Duodenal mucosa (tissue), 2 donors: Measurements from ENCODE around the gene SCARF1.
"Not testable (repeated sequence)": the region's sequence is repeated elsewhere in the genome, so short reads cannot be mapped to it uniquely, and the experiment has no call there.

Experiments used
- H3K27ac ChIP-seq: one replicate; pipeline ENCODE4 v1.7.0; 2013; ENCODE audit warnings: low read depth, low read length
- H3K27me3 ChIP-seq, 2 donors: one replicate each; pipeline ENCODE4 v1.7.0; 2013; ENCODE audit warnings: low read length in 2 of 2, control low read depth in 1 of 2; ENCODE audit not compliant: insufficient read depth in 2 of 2, control insufficient read depth in 1 of 2
- H3K36me3 ChIP-seq, 2 donors: one replicate each; pipeline ENCODE4 v1.7.0; 2013; ENCODE audit warnings: low read length in 2 of 2, control low read depth in 1 of 2; ENCODE audit not compliant: insufficient read depth in 2 of 2, control insufficient read depth in 1 of 2
- H3K4me1 ChIP-seq, 2 donors: one replicate each; pipeline ENCODE4 v1.7.0; 2013; ENCODE audit warnings: low read length in 2 of 2, control low read depth in 1 of 2; ENCODE audit not compliant: insufficient read depth in 2 of 2, control insufficient read depth in 1 of 2
- H3K4me3 ChIP-seq, 2 donors: one replicate each; pipeline ENCODE4 v1.7.0; 2013; ENCODE audit warnings: low read length in 2 of 2, low read depth in 1 of 2
- H3K9ac ChIP-seq, 2 donors: one replicate each; pipeline ENCODE4 v1.7.0; 2013; ENCODE audit warnings: low read length in 2 of 2, low read depth in 1 of 2
- H3K9me3 ChIP-seq, 2 donors: one replicate each; pipeline ENCODE4 v1.7.0; 2013; ENCODE audit warnings: low read length in 2 of 2, control low read depth in 1 of 2; ENCODE audit not compliant: control insufficient read depth in 1 of 2

Gene SCARF1

GRCh38 chr17:1673041-1673785 lies 27.7 kb upstream of the SCARF1 start:
- H3K9me3 ChIP-seq, result no peaks in the 10 kb centered on the region
- no peak overlapping the region for H3K9ac ChIP-seq
- no peaks in the 10 kb centered on the region for H3K4me1 ChIP-seq
- H3K27ac ChIP-seq, result no peak overlapping the region
- H3K4me3 ChIP-seq, result no peak overlapping the region
- H3K27me3 ChIP-seq, result no peaks in the 10 kb centered on the region
- H3K36me3 ChIP-seq, result peaks cover 55 to 93% of the 10 kb centered on the region in 2 donors

- H3K4me3 ChIP-seq, H3K27ac ChIP-seq, H3K9ac ChIP-seq, H3K27me3 ChIP-seq, H3K9me3 ChIP-seq, H3K4me1 ChIP-seq: not testable (repeated sequence)
- peaks cover 29 to 84% of the 10 kb centered on the region in 2 donors for H3K36me3 ChIP-seq
Observed at GRCh38 chr17:1663934-1664333, 18.4 kb upstream of the SCARF1 start.

DNA sequence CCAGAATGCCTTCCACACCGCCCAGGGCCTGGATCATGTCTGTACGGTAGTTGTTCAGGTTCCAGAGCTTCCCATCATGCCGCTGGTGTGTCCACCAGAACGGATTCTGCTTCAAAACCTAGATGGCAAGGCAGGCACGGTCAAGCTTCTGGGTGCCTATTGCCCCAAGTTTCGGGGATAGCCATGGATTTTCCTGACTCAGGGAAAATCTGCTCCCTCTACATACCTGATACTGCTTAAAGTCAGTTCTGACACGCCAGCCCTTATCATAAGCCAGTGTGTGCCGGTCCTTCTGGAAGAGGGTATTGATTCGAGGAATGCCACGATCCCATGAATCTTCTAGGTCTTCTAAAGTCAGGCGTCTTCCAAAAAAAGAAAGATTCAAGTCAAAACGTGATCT lies 15.5 kb upstream of the SCARF1 start:
- Histone ChIP-seq H3K27me3 (no peaks in the 10 kb centered on the region), H3K27ac (no peak overlapping the region), H3K9me3 (no peaks in the 10 kb centered on the region), H3K9ac (no peak overlapping the region), H3K4me1 (no peaks in the 10 kb centered on the region), H3K36me3 (peaks cover 49 to 84% of the 10 kb centered on the region in 2 donors), H3K4me3 (no peak overlapping the region)

DNA sequence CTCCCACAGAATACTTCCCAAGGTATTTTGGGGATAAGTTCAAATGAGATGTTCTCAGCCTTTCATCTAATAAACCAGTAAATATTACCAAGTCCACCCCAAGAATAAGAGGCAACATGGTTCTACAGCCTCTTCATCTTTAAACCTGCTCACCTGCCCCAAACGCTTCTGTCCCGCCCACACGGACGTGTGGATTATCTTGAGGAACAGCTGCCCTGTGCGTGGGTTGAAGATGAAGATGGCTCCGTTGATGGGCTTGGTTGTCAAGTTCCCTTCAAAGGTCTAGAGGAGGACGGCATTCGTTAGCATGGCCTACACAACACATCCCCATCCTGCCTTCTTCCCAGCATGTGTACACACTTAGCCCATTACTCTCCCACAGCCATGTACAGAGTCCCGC lies 12.6 kb upstream of the SCARF1 start:
- H3K27ac ChIP-seq, result no peak overlapping the region
- H3K36me3 ChIP-seq, result peaks cover 68 to 90% of the 10 kb centered on the region in 2 donors
- no peaks in the 10 kb centered on the region for H3K9me3 ChIP-seq
- no peak overlapping the region for H3K9ac ChIP-seq
- H3K27me3 ChIP-seq, result no peaks in the 10 kb centered on the region
- H3K4me3 ChIP-seq, result no peak overlapping the region
- no peaks in the 10 kb centered on the region for H3K4me1 ChIP-seq

GRCh38 chr17:1653735-1654134 lies 8.2 kb upstream of the SCARF1 start:
- H3K9ac ChIP-seq, result no peak overlapping the region
- no peak overlapping the region for H3K4me3 ChIP-seq
- no peak overlapping the region for H3K27ac ChIP-seq
- H3K4me1 ChIP-seq, result peaks cover 15 to 19% of the 10 kb centered on the region in 2 donors
- peaks cover 51 to 75% of the 10 kb centered on the region in 2 donors for H3K36me3 ChIP-seq
- H3K27me3 ChIP-seq, result no peaks in the 10 kb centered on the region
- no peaks in the 10 kb centered on the region for H3K9me3 ChIP-seq

DNA sequence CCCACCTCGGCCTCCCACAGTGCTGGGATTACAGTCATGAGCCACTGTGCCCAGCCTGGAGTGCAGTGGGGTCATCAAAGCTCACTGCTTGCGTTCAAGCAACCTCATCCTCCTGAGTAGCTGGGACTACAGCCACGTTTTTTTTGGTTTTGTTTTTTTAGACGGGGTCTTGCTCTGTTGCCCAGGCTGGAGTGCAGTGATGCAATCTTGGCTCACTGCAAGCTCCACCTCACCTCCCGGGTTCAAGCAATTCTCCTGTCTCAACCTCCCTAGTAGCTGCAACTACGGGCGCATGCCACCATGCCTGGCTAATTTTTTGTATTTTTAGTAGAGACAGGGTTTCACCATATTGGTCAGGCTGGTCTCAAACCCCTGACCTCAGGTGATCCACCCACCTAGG lies 7.3 kb upstream of the SCARF1 start:
- not testable (repeated sequence) for H3K27ac ChIP-seq

DNA sequence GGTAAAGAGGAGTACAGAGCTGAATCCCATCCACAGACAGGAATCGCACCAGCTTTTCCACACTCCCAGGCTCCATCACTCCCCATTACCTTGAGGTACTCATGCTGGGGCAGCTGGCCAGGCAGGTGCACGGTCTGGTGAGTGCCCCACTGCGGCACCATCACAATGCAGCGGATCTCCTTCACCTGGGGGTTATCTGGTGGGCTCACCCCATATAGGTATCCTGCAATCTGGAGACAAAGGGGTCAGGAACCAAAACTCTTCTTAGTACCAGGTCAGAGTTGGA lies 6.0 kb upstream of the SCARF1 start:
- Histone ChIP-seq H3K4me1 (peaks cover 28 to 35% of the 10 kb centered on the region in 2 donors), H3K9ac (no peak overlapping the region), H3K27ac (no peak overlapping the region), H3K36me3 (peaks cover 35 to 66% of the 10 kb centered on the region in 2 donors), H3K27me3 (no peaks in the 10 kb centered on the region), H3K4me3 (no peak overlapping the region), H3K9me3 (no peaks in the 10 kb centered on the region)

More for the DNA sequence above, 7.3 kb upstream of the SCARF1 start:
- not testable (repeated sequence) for H3K9ac ChIP-seq, H3K4me3 ChIP-seq, H3K27me3 ChIP-seq, H3K9me3 ChIP-seq
- H3K4me1 ChIP-seq, result peaks cover 23 to 27% of the 10 kb centered on the region in 2 donors
- peaks cover 42 to 67% of the 10 kb centered on the region in 2 donors for H3K36me3 ChIP-seq

- Histone ChIP-seq H3K4me3 (no peak overlapping the region), H3K9me3 (no peaks in the 10 kb centered on the region), H3K27me3 (no peaks in the 10 kb centered on the region), H3K4me1 (peaks cover 28 to 40% of the 10 kb centered on the region in 2 donors), H3K9ac (peak overlapping the region; percentile 30 to 39), H3K27ac (peak overlapping the region; percentile 99), H3K36me3 (peaks cover 32 to 63% of the 10 kb centered on the region in 2 donors)
Observed at GRCh38 chr17:1650731-1651558, 5.4 kb upstream of the SCARF1 start.

GRCh38 chr17:1649844-1650501 lies 4.4 kb upstream of the SCARF1 start, which contains the start of gene RILP:
Gene RILP, minus strand, starts transcription at chr17:1649866. Its CDS starts 62 bp downstream, at chr17:1649804.
- H3K4me1 ChIP-seq, result peaks cover 28 to 45% of the 10 kb centered on the region in 2 donors
- H3K27ac ChIP-seq, result peak within 1 kb of the TSS; percentile 99
- no peaks in the 10 kb centered on the region for H3K27me3 ChIP-seq
- H3K36me3 ChIP-seq, result peaks cover 30 to 56% of the 10 kb centered on the region in 2 donors
- H3K9me3 ChIP-seq, result no peaks in the 10 kb centered on the region
- peak within 1 kb of the TSS; percentile 78 to 79 for H3K4me3 ChIP-seq
- H3K9ac ChIP-seq, result peak within 1 kb of the TSS; percentile 61 to 86
